ENCODE results near the gene EXOSC9. TPM values are rescaled to one million over a fixed set of nuclear protein-coding genes. Genes with fewer than 3 reads are reported as not detected.

EXOSC9 gene
- total RNA-seq, 4 donors from 2014 or later = 10.1 to 21.6 (median 13.9) TPM

DNA sequence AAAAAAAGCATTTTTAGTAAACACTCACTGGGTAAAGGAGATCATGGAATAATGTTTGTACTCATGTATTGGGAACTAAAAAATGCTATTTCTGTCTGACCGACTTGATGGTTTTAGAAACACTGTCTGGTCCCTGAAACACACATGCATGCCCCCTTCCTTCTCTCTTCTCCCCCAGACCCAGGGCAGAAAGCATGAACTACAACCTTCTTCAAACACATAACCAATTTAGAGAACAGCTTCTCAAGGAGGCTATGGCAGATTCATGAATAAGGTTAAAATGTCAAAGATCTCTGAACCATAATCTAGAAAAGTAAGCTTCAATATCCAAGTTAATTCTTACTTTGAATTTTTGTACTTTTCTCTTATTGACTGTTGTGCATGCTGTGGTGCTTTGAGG lies 16.6 kb downstream of the EXOSC9 start:
- intact Hi-C loops (cut with DNase I) = no loop called here
- peaks cover 0 to 1% (median 1%) of the 10 kb centered on the region in 4 donors for H3K4me1 ChIP-seq
- no peak for DNase-seq (ENCODE audit: extremely low spot score)
- no peaks in the 10 kb centered on the region for H3K27me3 ChIP-seq
- no peaks in the 10 kb centered on the region for H3K9me3 ChIP-seq
- TF ChIP-seq POLR2AphosphoS5 (IDR thresholded peaks at IDR 0.05) = no peak
- TF ChIP-seq EP300 (IDR thresholded peaks at IDR 0.05) = no peak
- no peak for TF ChIP-seq POLR2A (IDR thresholded peaks at IDR 0.05; ENCODE audit: low read depth)
- TF ChIP-seq, protein P1, sequence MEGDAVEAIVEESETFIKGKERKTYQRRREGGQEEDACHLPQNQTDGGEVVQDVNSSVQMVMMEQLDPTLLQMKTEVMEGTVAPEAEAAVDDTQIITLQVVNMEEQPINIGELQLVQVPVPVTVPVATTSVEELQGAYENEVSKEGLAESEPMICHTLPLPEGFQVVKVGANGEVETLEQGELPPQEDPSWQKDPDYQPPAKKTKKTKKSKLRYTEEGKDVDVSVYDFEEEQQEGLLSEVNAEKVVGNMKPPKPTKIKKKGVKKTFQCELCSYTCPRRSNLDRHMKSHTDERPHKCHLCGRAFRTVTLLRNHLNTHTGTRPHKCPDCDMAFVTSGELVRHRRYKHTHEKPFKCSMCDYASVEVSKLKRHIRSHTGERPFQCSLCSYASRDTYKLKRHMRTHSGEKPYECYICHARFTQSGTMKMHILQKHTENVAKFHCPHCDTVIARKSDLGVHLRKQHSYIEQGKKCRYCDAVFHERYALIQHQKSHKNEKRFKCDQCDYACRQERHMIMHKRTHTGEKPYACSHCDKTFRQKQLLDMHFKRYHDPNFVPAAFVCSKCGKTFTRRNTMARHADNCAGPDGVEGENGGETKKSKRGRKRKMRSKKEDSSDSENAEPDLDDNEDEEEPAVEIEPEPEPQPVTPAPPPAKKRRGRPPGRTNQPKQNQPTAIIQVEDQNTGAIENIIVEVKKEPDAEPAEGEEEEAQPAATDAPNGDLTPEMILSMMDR (IDR thresholded peaks at IDR 0.05) = no peak
- H3K27ac ChIP-seq (replicated peaks in 1 of 4) = no peak overlapping the region
- no peak overlapping the region for H3K4me3 ChIP-seq
- peaks cover 31 to 74% (median 55%) of the 10 kb centered on the region in 4 donors for H3K36me3 ChIP-seq
- 68% methylated on average over 1 of the region's 1 CpG for WGBS

- 97% methylated on average over 1 of the region's 1 CpG for WGBS
- Histone ChIP-seq H3K27ac (replicated peaks in 1 of 4) (no peak overlapping the region), H3K36me3 (peaks cover 27 to 69% (median 50%) of the 10 kb centered on the region in 4 donors), H3K9me3 (no peaks in the 10 kb centered on the region), H3K4me1 (peaks cover 1 to 6% (median 6%) of the 10 kb centered on the region in 4 donors), H3K27me3 (no peaks in the 10 kb centered on the region), H3K4me3 (no peak overlapping the region)
- TF ChIP-seq POLR2A (IDR thresholded peaks at IDR 0.05; ENCODE audit: low read depth) (no peak), POLR2AphosphoS5 (IDR thresholded peaks at IDR 0.05) (no peak), EP300 (IDR thresholded peaks at IDR 0.05) (no peak)
- TF ChIP-seq, protein P1 (IDR thresholded peaks at IDR 0.05) = no peak
- intact Hi-C loops (cut with DNase I) = no loop called here
- DNase-seq (ENCODE audit: extremely low spot score) = no peak
These were observed 17.1 kb downstream of the EXOSC9 start for GRCh38 chr4:121818215-121818614.

GRCh38 chr4:121819216-121819965 lies 18.3 kb downstream of the EXOSC9 start:
- intact Hi-C loops (cut with DNase I) = no loop called here
- 92% methylated on average over 1 of the region's 1 CpG for WGBS
- Histone ChIP-seq H3K4me3 (no peak overlapping the region), H3K27ac (replicated peaks in 1 of 4) (no peak overlapping the region), H3K27me3 (no peaks in the 10 kb centered on the region), H3K36me3 (peaks cover 19 to 57% (median 41%) of the 10 kb centered on the region in 4 donors), H3K4me1 (peaks cover 5 to 12% (median 11%) of the 10 kb centered on the region in 4 donors), H3K9me3 (no peaks in the 10 kb centered on the region)
- no peak for DNase-seq (ENCODE audit: extremely low spot score)
- TF ChIP-seq POLR2A (IDR thresholded peaks at IDR 0.05; ENCODE audit: low read depth) (no peak), POLR2AphosphoS5 (IDR thresholded peaks at IDR 0.05) (no peak), EP300 (IDR thresholded peaks at IDR 0.05) (no peak)
- TF ChIP-seq, protein P1 (IDR thresholded peaks at IDR 0.05) = no peak

GRCh38 chr4:121822047-121822446 lies 20.9 kb downstream of the EXOSC9 start:
- Histone ChIP-seq H3K27me3 (no peaks in the 10 kb centered on the region), H3K27ac (replicated peaks in 1 of 4) (no peak overlapping the region), H3K36me3 (peaks cover 6 to 38% (median 22%) of the 10 kb centered on the region in 4 donors), H3K4me1 (peaks cover 5 to 20% (median 15%) of the 10 kb centered on the region in 4 donors), H3K9me3 (no peaks in the 10 kb centered on the region), H3K4me3 (no peak overlapping the region)
- DNase-seq (ENCODE audit: extremely low spot score) = no peak
- 89% methylated on average over 1 of the region's 1 CpG for WGBS
- intact Hi-C loops (cut with DNase I) = no loop called here
- TF ChIP-seq EP300 (IDR thresholded peaks at IDR 0.05) (no peak), POLR2AphosphoS5 (IDR thresholded peaks at IDR 0.05) (no peak), POLR2A (IDR thresholded peaks at IDR 0.05; ENCODE audit: low read depth) (no peak)
- TF ChIP-seq, protein P1 (IDR thresholded peaks at IDR 0.05) = no peak

Data from esophagus muscularis mucosa (tissue), 4 donors.